ENCODE measurements around the gene ARID3A. TPM values are rescaled to one million over a fixed set of nuclear protein-coding genes. Genes with fewer than 3 reads are reported as not detected.

The ARID3A gene
- total RNA-seq (2022; extraction: Qiagen RNA extraction; ENCODE audit: low read depth) = 2.9 to 5.8 TPM (median 5.2 TPM) in 5 replicates

GRCh38 chr19:925526-926322 lies at the start of gene ARID3A:
ARID3A (plus strand) TSS chr19:926035; CDS start chr19:929529, 3,494 bp downstream.

GRCh38 chr19:892894-893689 lies 32.7 kb upstream of the ARID3A start, which contains the start of the genes MED16 and RNU6-9:
MED16 (minus strand) TSS chr19:893187; CDS start chr19:891131, 2,056 bp downstream.
RNU6-9 (plus strand) TSS chr19:893484.

DNA sequence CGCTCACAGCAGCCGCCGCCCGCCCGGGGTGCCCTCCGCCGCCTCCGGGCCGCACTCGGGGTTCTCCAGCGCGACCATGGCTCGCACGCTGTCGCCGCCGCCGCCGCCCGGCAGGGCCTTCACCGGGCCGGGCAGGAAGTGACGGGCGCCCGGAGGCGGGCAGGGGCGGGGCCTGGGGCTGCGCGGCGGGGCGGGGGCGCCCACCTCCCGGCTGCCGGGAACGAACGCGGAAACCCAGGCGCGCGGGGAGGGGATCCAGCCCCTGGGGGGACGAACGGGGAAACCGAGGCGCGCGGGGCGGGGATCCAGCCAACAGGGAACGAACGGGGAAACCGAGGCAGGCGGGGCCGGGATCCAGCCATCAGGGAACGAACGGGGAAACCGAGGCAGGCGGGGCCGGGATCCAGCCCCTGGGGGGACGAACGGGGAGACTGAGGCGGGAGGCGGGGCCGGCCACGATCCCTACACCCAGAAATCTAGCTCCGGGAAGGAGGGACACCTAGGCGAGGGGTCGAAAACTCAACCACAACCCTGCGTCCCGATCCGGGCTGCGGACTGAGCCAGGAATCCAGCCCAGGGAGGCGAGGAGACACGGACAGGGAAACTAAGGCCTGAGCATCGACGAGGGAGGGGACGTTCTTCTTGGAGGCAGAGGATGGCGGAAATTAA lies 12.6 kb upstream of the ARID3A start, which contains the start of gene R3HDM4:
Gene R3HDM4, minus strand, starts transcription at position 140 of the 669 bp plus-strand sequence. Its CDS starts 62 bp downstream, at position 78.

DNA sequence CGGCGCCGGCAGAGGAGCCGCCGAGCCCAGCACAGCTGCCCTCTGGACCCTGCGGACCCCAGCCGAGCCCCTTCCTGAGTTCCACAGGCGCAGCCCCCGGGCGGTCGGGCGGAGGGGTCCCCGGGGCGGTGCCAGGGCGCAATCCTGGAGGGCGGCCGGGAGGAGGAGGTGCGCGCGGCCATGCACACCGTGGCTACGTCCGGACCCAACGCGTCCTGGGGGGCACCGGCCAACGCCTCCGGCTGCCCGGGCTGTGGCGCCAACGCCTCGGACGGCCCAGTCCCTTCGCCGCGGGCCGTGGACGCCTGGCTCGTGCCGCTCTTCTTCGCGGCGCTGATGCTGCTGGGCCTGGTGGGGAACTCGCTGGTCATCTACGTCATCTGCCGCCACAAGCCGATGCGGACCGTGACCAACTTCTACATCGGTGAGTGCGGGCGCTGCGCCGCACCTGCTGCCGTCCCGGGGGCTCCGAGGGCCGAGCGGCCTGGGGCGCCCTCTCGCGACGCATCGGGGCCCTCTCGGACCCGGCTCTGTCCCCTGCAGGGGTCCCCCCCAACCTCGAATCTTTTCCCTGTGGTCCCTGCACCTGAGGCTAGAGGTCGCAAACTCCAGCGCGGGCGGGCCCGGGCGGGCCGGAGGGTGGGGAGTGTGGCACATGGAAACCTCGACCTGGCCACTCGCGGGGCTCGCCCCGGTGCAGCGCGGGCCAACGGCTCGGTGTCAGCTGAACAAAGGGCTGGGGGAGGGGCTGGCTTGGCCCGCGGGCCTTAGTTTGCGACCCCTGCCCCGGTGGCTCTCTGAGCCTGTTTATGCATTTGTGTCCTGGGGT lies 8.3 kb upstream of the ARID3A start, which contains the start of gene KISS1R:
Gene KISS1R, plus strand, starts transcription at position 11 of the 829 bp plus-strand sequence. Its CDS starts 170 bp downstream, at position 181.

DNA sequence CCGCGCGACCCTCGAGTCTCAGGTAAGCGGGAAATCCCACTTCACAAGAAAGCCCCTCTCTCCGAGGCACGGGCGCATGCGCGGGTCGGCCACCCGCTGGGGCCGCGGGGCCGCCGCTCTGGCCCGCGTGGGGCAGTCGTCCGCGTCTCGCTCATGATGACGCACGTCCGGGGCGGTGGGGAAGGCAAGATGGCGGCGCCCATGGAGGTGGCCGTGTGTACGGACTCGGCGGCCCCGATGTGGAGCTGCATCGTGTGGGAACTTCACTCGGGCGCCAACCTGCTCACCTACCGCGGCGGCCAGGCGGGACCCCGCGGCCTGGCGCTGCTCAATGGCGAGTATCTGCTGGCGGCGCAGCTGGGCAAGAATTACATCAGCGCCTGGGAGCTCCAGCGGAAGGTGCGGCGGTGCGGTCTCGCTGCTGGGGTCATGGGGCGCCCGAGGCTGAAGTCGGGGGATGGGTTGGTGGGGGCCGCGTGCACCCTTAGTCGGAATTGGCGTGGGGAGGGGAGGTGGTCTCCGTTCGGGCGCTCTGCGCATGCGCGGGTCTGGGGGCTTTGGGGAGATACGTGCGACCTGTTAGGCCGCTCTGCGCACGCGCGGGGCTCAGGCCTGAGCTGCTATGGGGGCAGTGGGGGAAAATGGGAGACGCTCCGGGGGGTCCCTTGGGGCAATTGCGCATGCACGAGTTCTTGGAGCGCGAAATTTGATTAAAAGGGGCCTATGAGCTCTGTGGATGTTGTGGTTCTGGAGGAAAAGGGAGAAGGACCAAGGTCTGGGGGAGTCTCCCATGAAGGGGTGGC lies 58.5 kb downstream of the ARID3A start, which contains the start of gene WDR18:
Gene WDR18, plus strand, starts transcription at position 181 of the 803 bp plus-strand sequence. Its CDS starts 9 bp downstream, at position 190.

GRCh38 chr19:1000095-1000494 lies 74.3 kb downstream of the ARID3A start, which contains the start of gene GRIN3B:
GRIN3B (plus strand) TSS chr19:1000419; CDS start chr19:1000438, 19 bp downstream.

DNA sequence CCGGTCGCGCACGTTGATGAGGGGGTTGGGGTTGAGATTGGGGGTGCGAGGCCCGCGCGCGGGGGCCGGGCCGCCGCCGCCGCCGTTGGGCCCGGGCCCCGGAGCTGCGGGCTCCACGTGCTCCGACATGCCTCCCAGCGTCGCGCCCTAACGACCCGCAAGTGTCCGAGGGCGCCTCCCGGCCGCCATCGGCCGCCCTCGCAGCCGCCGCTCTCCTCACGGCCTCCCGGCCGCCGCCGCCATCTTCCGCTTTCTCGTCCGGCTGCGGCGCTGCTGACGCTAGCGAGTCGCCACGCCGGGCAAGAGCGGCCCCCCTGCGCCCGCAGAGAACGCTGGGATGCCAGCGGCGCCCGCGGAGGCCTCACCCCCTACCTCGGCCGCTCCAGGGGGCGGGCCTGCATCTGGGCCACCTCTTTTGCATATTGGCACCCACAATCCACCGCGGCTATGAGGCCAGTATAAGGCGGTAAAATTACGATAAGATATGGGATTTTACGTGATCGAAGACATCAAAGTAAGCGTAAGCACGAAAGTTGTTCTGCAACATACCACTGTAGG lies 95.1 kb downstream of the ARID3A start, which contains the start of gene TMEM259:
Gene TMEM259, minus strand, starts transcription at position 256 of the 558 bp plus-strand sequence. Its CDS starts 127 bp downstream, at position 129.

Other genes with a start within 250 kb of the ARID3A start
- gene FSTL3, start 249.6 kb upstream of the ARID3A start, total RNA-seq (2022; extraction: Qiagen RNA extraction; ENCODE audit: low read depth) = 118 to 154 TPM (median 135 TPM) in 5 replicates
- gene PRSS57, start 230.6 kb upstream of the ARID3A start, total RNA-seq (2022; extraction: Qiagen RNA extraction; ENCODE audit: low read depth) = 0.13 TPM in 1 of 5 replicates, not detected in the others
- 10.0 to 17.7 TPM (median 15.2 TPM) in 5 replicates for gene PALM, start 217.1 kb upstream of the ARID3A start, total RNA-seq (2022; extraction: Qiagen RNA extraction; ENCODE audit: low read depth)
- 75.0 to 98.0 TPM (median 94.7 TPM) in 5 replicates for gene MISP, start 174.9 kb upstream of the ARID3A start, total RNA-seq (2022; extraction: Qiagen RNA extraction; ENCODE audit: low read depth)
- 223 to 257 TPM (median 229 TPM) in 5 replicates for gene PTBP1, start 128.6 kb upstream of the ARID3A start, total RNA-seq (2022; extraction: Qiagen RNA extraction; ENCODE audit: low read depth)
- 2.7 to 5.0 TPM (median 4.1 TPM) in 5 replicates for gene PLPPR3, start 104.1 kb upstream of the ARID3A start, total RNA-seq (2022; extraction: Qiagen RNA extraction; ENCODE audit: low read depth)
- 0.08 to 0.21 TPM (median 0.19 TPM) in 4 of 5 replicates, not detected in the other for gene AZU1, start 98.2 kb upstream of the ARID3A start, total RNA-seq (2022; extraction: Qiagen RNA extraction; ENCODE audit: low read depth)
- gene PRTN3, start 85.0 kb upstream of the ARID3A start, total RNA-seq (2022; extraction: Qiagen RNA extraction; ENCODE audit: low read depth) = 0.21 to 0.36 TPM (median 0.29 TPM) in 4 of 5 replicates, not detected in the other
- not detected in 5 replicates for gene ELANE, start 73.7 kb upstream of the ARID3A start, total RNA-seq (2022; extraction: Qiagen RNA extraction; ENCODE audit: low read depth)
- gene CFD, start 66.4 kb upstream of the ARID3A start, total RNA-seq (2022; extraction: Qiagen RNA extraction; ENCODE audit: low read depth) = 8.5 to 21.1 TPM (median 18.0 TPM) in 5 replicates
- gene MED16, start 32.8 kb upstream of the ARID3A start, total RNA-seq (2022; extraction: Qiagen RNA extraction; ENCODE audit: low read depth) = 11.0 to 24.5 TPM (median 19.4 TPM) in 5 replicates
- not detected in 5 replicates for gene RNU6-9, start 32.6 kb upstream of the ARID3A start, total RNA-seq (2022; extraction: Qiagen RNA extraction; ENCODE audit: low read depth)
- 26.7 to 41.0 TPM (median 37.5 TPM) in 5 replicates for gene R3HDM4, start 12.8 kb upstream of the ARID3A start, total RNA-seq (2022; extraction: Qiagen RNA extraction; ENCODE audit: low read depth)
- 0.38 to 0.48 TPM (median 0.46 TPM) in 4 of 5 replicates, not detected in the other for gene KISS1R, start 8.7 kb upstream of the ARID3A start, total RNA-seq (2022; extraction: Qiagen RNA extraction; ENCODE audit: low read depth)
- 40.6 to 72.1 TPM (median 63.9 TPM) in 5 replicates for gene WDR18, start 58.3 kb downstream of the ARID3A start, total RNA-seq (2022; extraction: Qiagen RNA extraction; ENCODE audit: low read depth)
- 1.3 to 3.1 TPM (median 2.6 TPM) in 5 replicates for gene GRIN3B, start 74.4 kb downstream of the ARID3A start, total RNA-seq (2022; extraction: Qiagen RNA extraction; ENCODE audit: low read depth)
- gene TMEM259, start 95.1 kb downstream of the ARID3A start, total RNA-seq (2022; extraction: Qiagen RNA extraction; ENCODE audit: low read depth) = 72.1 to 118 TPM (median 104 TPM) in 5 replicates
- gene RNU6-2, start 95.5 kb downstream of the ARID3A start, total RNA-seq (2022; extraction: Qiagen RNA extraction; ENCODE audit: low read depth) = not detected in 5 replicates
- 48.1 to 59.4 TPM (median 53.7 TPM) in 5 replicates for gene CNN2, start 100.6 kb downstream of the ARID3A start, total RNA-seq (2022; extraction: Qiagen RNA extraction; ENCODE audit: low read depth)
- gene ABCA7, start 114.1 kb downstream of the ARID3A start, total RNA-seq (2022; extraction: Qiagen RNA extraction; ENCODE audit: low read depth) = 5.8 to 11.0 TPM (median 7.6 TPM) in 5 replicates
- 1.8 to 2.2 TPM (median 2.0 TPM) in 5 replicates for gene ARHGAP45, start 141.1 kb downstream of the ARID3A start, total RNA-seq (2022; extraction: Qiagen RNA extraction; ENCODE audit: low read depth)
- gene POLR2E, start 169.3 kb downstream of the ARID3A start, total RNA-seq (2022; extraction: Qiagen RNA extraction; ENCODE audit: low read depth) = 175 to 251 TPM (median 234 TPM) in 5 replicates
- gene GPX4, start 178.0 kb downstream of the ARID3A start, total RNA-seq (2022; extraction: Qiagen RNA extraction; ENCODE audit: low read depth) = 387 to 508 TPM (median 482 TPM) in 5 replicates
- 31.9 to 52.8 TPM (median 46.5 TPM) in 5 replicates for gene SBNO2, start 248.2 kb downstream of the ARID3A start, total RNA-seq (2022; extraction: Qiagen RNA extraction; ENCODE audit: low read depth)